ENCODE data around the gene PRG2. TPM values are rescaled to one million over a fixed set of nuclear protein-coding genes. Genes with fewer than 3 reads are reported as not detected.

Gene PRG2
- total RNA-seq, 1 experiment from 2014 or later = 0.57 TPM

GRCh38 chr11:57343825-57344224 is 46.6 kb downstream of the PRG2 start (continued):
- TF ChIP-seq USF2 (CRISPR knock-in tag; IDR thresholded peaks at IDR 0.05) = no peak
- no peak for TF ChIP-seq FOXK1 (CRISPR knock-in tag; IDR thresholded peaks at IDR 0.05)
- TF ChIP-seq GRHL2 (CRISPR knock-in tag; IDR thresholded peaks at IDR 0.05; ENCODE audit: insufficient replicate concordance, severe bottlenecking) = no peak
- no peak for TF ChIP-seq ATF1 (CRISPR knock-in tag; IDR thresholded peaks at IDR 0.05)

- no peak for TF ChIP-seq NFE2L1 (CRISPR knock-in tag; IDR thresholded peaks at IDR 0.05)
These were observed 47.7 kb downstream of the PRG2 start for GRCh38 chr11:57342702-57343101.

GRCh38 chr11:57341250-57341808 is 49.1 kb downstream of the PRG2 start:
- DNase-seq (ENCODE audit: low spot score) = no peak
- H3K9me3 Mint-ChIP-seq = no peaks in the 10 kb centered on the region
- ChIA-PET POLR2A (interaction anchor here (0.8 to 1.3 kb wide), 2 partner anchors 26 to 28 kb away, joined by 3 to 4 read pairs; no protein-coding TSS in a partner anchor), CTCF (interaction anchor here (0.5 kb wide), 1 partner anchor 116 kb away, joined by 3 read pairs; no protein-coding TSS in a partner anchor)
- no peak overlapping the region for H3K4me3 Mint-ChIP-seq
- H3K27ac Mint-ChIP-seq = no peak overlapping the region
- no peaks in the 10 kb centered on the region for H3K36me3 Mint-ChIP-seq
- ATAC-seq = no peak
- H3K27me3 Mint-ChIP-seq (ENCODE audit: low read depth) = peaks cover 25% of the 10 kb centered on the region
- peaks cover 54% of the 10 kb centered on the region for H3K4me1 Mint-ChIP-seq
- TF ChIP-seq E2F4 (CRISPR knock-in tag; IDR thresholded peaks at IDR 0.05; ENCODE audit: borderline replicate concordance, low read depth) = no peak
- TF ChIP-seq ZMAT4 (CRISPR knock-in tag; IDR thresholded peaks at IDR 0.05) = no peak
- TF ChIP-seq USF1 (CRISPR knock-in tag; IDR thresholded peaks at IDR 0.05) = no peak
- TF ChIP-seq ATF1 (CRISPR knock-in tag; IDR thresholded peaks at IDR 0.05) = no peak
- TF ChIP-seq ESRRA (CRISPR knock-in tag; IDR thresholded peaks at IDR 0.05; ENCODE audit: borderline replicate concordance) = no peak
- no peak for TF ChIP-seq ZNF532 (CRISPR knock-in tag; IDR thresholded peaks at IDR 0.05; ENCODE audit: borderline replicate concordance)
- TF ChIP-seq HMGA2 (CRISPR knock-in tag; IDR thresholded peaks at IDR 0.05) = no peak
- TF ChIP-seq ZNF512 (CRISPR knock-in tag; IDR thresholded peaks at IDR 0.05; ENCODE audit: borderline replicate concordance) = no peak
- no peak for TF ChIP-seq TP53 (CRISPR knock-in tag; IDR thresholded peaks at IDR 0.05)
- no peak for TF ChIP-seq MXD4 (CRISPR knock-in tag; IDR thresholded peaks at IDR 0.05; ENCODE audit: borderline replicate concordance)
- no peak for TF ChIP-seq ZNF396 (CRISPR knock-in tag; IDR thresholded peaks at IDR 0.05; ENCODE audit: borderline replicate concordance)
- no peak for TF ChIP-seq SP1 (CRISPR knock-in tag; conservative IDR thresholded peaks at IDR 0.05)
- no peak for TF ChIP-seq FOXK1 (CRISPR knock-in tag; IDR thresholded peaks at IDR 0.05)
- TF ChIP-seq ZNF425 (CRISPR knock-in tag; conservative IDR thresholded peaks at IDR 0.05) = no peak
- TF ChIP-seq NR1H2 (CRISPR knock-in tag; IDR thresholded peaks at IDR 0.05) = no peak
- TF ChIP-seq JAZF1 (CRISPR knock-in tag; IDR thresholded peaks at IDR 0.05) = no peak

More at GRCh38 chr11:57342702-57343101, 47.7 kb downstream of the PRG2 start:
- Mint-ChIP-seq H3K4me3 (no peak overlapping the region), H3K36me3 (no peaks in the 10 kb centered on the region), H3K27me3 (ENCODE audit: low read depth) (peaks cover 25% of the 10 kb centered on the region), H3K4me1 (peaks cover 51% of the 10 kb centered on the region), H3K9me3 (no peaks in the 10 kb centered on the region), H3K27ac (no peak overlapping the region)
- DNase-seq (ENCODE audit: low spot score) = no peak
- no peak for ATAC-seq
- ChIA-PET POLR2A (interaction anchor here (1.3 kb wide), 1 partner anchor 29 kb away, joined by 3 read pairs; no protein-coding TSS in a partner anchor), CTCF (interaction anchor here (0.6 to 1.4 kb wide), 5 partner anchors 11 to 151 kb away, joined by 3 to 9 read pairs (median 4); no protein-coding TSS in a partner anchor)

Data from WTC11 (cell line).